Measurements from ENCODE around the gene EQTN.
"Not testable (repeated sequence)": the region's sequence is repeated elsewhere in the genome, so short reads cannot be mapped to it uniquely, and the experiment has no call there.

The EQTN gene

DNA sequence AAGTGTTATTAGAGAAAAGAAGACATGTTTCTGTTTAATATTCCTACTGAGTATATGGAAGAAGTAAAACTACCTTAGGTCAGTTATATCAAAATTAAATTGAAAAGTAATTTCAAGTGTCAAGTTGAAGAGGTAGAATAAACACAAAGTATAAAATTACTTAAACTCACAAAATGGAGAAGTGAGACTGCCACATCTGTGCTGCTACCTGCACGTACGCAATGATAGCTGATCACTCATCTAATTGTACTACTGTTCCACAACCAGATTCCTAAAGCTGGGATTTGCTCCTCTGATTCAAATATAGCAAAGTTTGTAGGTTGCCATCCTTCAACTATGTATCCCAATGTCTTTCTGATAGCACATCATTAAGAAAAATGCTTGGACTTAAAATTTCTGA, 24.8 kb downstream of the EQTN start:
- Mint-ChIP-seq H3K36me3 (no peaks in the 10 kb centered on the region), H3K4me3 (no peak overlapping the region), H3K4me1 (no peaks in the 10 kb centered on the region), H3K9me3 (no peaks in the 10 kb centered on the region), H3K27ac (no peak overlapping the region)
- ATAC-seq, result no peak
- DNase-seq (ENCODE audit: low spot score in 2 of 2), result no peak

DNA sequence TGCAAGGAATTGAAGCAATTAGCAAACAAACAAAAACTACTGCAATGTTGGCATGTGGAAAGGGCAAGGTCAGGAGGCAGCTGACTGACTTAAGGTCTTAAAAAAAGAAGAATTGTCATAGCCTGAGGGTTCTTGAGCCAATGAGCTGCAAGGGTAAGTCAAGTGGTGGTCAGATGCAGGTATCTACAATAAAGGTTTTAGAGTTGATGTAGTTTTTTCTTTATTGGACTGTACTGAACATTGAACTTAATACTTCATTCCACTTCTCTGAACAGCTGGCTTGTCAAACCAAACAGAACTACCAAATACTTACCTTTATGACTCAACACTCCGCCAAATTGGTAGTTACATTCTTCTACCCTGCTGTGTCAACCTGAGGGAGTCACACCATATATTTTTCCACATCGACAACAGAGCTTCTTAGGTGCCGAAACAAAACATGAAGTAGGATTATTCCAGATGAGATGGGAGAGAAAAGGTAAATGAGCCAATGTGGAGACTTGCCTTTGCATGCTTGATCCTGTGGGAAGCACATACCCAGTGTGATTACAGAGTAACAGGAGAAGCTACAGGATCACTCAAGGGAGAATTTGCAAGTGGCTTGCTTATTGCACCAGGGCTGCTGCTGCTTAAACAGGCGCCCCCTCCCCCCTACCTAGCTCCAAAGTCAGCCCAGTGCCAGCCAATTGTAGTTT, 35.3 kb downstream of the EQTN start:
- ATAC-seq, result no peak
- H3K4me3 Mint-ChIP-seq, result no peak overlapping the region
- no peaks in the 10 kb centered on the region for H3K4me1 Mint-ChIP-seq
- H3K9me3 Mint-ChIP-seq, result no peaks in the 10 kb centered on the region
- no peak for DNase-seq (ENCODE audit: low spot score in 2 of 2)
- H3K27ac Mint-ChIP-seq, result no peak overlapping the region
- H3K36me3 Mint-ChIP-seq, result no peaks in the 10 kb centered on the region

DNA sequence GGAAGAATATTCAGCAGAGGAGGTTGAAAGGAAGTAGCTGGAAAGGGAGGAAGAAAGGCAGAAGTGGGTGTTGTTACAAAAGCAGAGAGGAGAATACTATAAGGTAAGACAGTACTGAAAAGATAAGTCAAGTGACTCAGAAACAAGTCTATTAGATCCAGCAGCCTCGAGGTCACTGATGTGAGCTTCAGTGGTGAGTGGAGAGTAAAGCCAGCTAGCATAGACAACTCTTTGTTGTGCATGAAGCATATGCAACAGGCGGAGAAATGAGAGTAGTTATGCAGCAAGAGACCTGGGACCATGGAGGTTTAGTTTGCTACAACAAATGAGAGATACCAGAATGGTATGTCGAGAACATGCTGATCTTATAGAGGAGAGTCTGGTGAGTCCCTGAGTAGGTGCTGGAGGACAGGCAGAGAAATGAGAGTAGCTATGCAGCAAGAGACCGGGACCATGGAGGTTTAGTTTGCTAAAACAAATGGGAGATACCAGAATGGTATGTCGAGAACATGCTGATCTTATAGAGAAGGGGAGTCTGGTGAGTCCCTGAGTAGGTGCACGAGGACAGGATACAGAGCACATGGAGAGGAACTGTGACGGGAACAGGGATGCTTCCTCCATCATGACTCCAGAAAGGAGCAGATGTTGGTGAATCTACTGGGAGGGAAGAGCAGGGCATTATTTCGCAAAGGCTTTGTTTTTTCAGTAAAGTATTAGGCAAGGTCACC, 36.0 kb downstream of the EQTN start:
- Mint-ChIP-seq H3K4me1 (no peaks in the 10 kb centered on the region), H3K36me3 (no peaks in the 10 kb centered on the region), H3K27ac (no peak overlapping the region), H3K9me3 (no peaks in the 10 kb centered on the region), H3K4me3 (no peak overlapping the region)
- DNase-seq (ENCODE audit: low spot score in 2 of 2) (no peak), ATAC-seq (peak; percentile 13)

DNA sequence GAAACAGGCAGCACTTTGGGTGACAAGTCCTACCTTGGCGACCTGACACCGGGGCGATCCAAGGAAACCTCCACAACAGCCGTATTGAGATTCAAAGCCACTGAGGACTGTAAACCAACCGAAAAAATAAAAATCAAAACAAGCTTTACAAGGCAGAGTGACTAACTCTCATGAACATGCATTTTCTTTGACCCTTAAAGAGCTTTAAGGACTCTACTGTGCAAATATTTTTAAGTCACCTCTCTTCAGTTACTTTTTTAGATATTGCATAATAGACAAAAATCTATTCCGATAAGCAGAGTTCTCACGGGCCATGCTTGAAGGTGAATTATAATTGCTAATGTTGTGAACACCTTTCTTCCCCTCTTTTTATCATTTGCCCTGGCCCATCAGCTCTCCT, 38.3 kb downstream of the EQTN start:
- ATAC-seq (no peak), DNase-seq (ENCODE audit: low spot score in 2 of 2) (no peak)
- no peaks in the 10 kb centered on the region for H3K36me3 Mint-ChIP-seq
- no peaks in the 10 kb centered on the region for H3K9me3 Mint-ChIP-seq
- H3K4me3 Mint-ChIP-seq, result no peak overlapping the region
- H3K27ac Mint-ChIP-seq, result no peak overlapping the region
- H3K4me1 Mint-ChIP-seq, result no peaks in the 10 kb centered on the region

DNA sequence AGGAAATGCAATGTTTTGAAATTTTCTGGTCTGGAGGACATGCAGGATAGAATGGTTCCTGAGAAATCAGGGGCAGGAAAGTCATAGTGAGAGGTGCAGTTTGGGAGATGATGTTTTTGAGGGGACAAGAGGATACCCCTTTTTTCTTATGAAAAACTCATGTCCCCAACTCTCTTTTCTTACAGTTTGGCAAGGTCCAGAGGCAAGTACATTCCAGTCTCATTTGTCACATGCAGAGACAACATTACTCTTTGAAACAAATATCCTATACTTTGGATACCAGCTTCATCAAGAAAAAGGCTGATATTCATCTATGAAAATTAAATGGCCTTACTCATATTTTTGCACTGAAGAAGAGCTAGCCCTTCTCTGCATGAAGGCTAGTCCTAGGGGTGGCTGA, 48.2 kb downstream of the EQTN start:
- H3K4me3 Mint-ChIP-seq, result no peak overlapping the region
- peaks cover 2% of the 10 kb centered on the region for H3K9me3 Mint-ChIP-seq
- no peaks in the 10 kb centered on the region for H3K4me1 Mint-ChIP-seq
- H3K27ac Mint-ChIP-seq, result no peak overlapping the region
- H3K36me3 Mint-ChIP-seq, result no peaks in the 10 kb centered on the region
- no peak for ATAC-seq
- DNase-seq (ENCODE audit: low spot score in 2 of 2), result no peak

DNA sequence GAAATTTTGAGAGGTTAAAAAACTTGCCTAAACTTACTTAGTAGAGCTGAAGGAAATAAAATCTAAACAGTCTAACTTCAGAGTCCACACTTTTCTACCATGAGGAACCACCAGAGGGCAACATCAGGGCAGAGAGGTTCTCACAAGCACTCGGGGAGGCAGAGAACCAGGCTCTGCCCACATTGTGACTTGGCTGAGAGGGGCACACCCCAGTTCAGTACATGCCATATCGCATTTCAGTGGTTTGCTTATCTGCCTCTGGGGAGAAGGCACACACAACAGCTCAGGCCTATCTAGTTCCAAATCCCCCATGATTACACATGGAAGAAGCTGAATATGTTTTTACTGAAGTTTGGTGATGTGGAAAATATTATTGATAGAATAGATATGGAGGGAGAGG, 49.2 kb downstream of the EQTN start:
- Mint-ChIP-seq H3K27ac (no peak overlapping the region), H3K9me3 (peaks cover 2% of the 10 kb centered on the region), H3K36me3 (no peaks in the 10 kb centered on the region), H3K4me1 (no peaks in the 10 kb centered on the region), H3K4me3 (no peak overlapping the region)
- ATAC-seq (no peak), DNase-seq (ENCODE audit: low spot score in 2 of 2) (no peak)

DNA sequence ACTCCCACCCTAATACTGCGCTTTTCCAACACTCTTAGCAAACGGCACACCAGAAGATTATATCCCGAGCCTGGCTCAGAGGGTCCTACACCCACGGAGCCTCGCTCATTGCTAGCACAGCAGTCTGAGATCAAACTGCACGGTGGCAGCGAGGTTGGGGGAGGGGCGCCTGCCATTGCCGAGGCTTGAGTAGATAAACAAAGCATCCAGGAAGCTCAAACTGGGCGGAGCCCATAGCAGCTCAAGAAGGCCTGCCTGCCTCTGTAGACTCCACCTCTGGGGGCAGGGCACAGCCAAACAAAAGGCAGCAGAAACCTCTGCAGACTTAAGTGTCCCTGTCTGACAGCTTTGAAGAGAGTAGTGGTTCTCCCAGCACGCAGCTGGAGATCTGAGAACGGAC, 57.3 kb downstream of the EQTN start:
- not testable (repeated sequence) for H3K27ac Mint-ChIP-seq; H3K36me3 Mint-ChIP-seq; H3K4me1 Mint-ChIP-seq; H3K9me3 Mint-ChIP-seq; ATAC-seq; DNase-seq (ENCODE audit: low spot score in 2 of 2); H3K4me3 Mint-ChIP-seq
